ENCODE measurements around the gene PFKP. TPM values are rescaled to one million over a fixed set of nuclear protein-coding genes. Genes with fewer than 3 reads are reported as not detected.
A peak's percentile ranks its signal among the peaks of the same experiment; 100 is the strongest.

Gene PFKP
- total RNA-seq, 1 donor from 2014 or later, result 196 TPM

- no peak for FAIRE-seq
- Histone ChIP-seq H3K36me3 (ENCODE audit: control insufficient read depth, insufficient read depth, low read length) (no peaks in the 10 kb centered on the region), H3K27me3 (ENCODE audit: control insufficient read depth, insufficient read depth, low read length) (no peaks in the 10 kb centered on the region), H3K4me3 (ENCODE audit: low read depth, low read length) (no peak overlapping the region)
- DNase-seq (ENCODE audit: low read depth), result no peak
- TF ChIP-seq, protein P1, sequence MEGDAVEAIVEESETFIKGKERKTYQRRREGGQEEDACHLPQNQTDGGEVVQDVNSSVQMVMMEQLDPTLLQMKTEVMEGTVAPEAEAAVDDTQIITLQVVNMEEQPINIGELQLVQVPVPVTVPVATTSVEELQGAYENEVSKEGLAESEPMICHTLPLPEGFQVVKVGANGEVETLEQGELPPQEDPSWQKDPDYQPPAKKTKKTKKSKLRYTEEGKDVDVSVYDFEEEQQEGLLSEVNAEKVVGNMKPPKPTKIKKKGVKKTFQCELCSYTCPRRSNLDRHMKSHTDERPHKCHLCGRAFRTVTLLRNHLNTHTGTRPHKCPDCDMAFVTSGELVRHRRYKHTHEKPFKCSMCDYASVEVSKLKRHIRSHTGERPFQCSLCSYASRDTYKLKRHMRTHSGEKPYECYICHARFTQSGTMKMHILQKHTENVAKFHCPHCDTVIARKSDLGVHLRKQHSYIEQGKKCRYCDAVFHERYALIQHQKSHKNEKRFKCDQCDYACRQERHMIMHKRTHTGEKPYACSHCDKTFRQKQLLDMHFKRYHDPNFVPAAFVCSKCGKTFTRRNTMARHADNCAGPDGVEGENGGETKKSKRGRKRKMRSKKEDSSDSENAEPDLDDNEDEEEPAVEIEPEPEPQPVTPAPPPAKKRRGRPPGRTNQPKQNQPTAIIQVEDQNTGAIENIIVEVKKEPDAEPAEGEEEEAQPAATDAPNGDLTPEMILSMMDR (IDR thresholded peaks at IDR 0.05; ENCODE audit: insufficient read depth, low read length, severe bottlenecking), result no peak
Measured at GRCh38 chr10:3064423-3064822, 2.9 kb upstream of the PFKP start.

DNA sequence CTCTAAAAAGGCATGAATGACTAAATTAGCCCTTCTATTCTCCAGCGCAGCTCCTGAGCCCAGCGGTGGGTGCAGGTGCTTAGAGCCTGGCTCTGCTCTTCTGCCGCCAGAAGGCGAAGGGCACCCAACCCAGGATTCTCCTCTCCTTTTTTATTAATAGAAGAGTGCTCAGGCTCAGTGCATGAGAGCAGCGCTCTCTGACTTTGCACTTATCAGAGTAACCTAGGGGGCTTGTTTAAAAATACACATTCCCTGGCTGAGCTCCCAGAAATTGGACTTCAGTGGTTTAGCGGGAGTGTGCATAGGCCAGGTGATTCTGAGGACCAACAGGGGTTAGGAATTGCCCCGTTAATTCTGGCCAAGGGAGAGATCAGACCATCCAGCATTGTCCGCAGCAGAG lies 1.7 kb upstream of the PFKP start:
- DNase-seq (ENCODE audit: low read depth) (no peak), FAIRE-seq (no peak)
- Histone ChIP-seq H3K27me3 (ENCODE audit: control insufficient read depth, insufficient read depth, low read length) (no peaks in the 10 kb centered on the region), H3K36me3 (ENCODE audit: control insufficient read depth, insufficient read depth, low read length) (peaks cover 1% of the 10 kb centered on the region), H3K4me3 (ENCODE audit: low read depth, low read length) (no peak overlapping the region)
- TF ChIP-seq, protein P1 (IDR thresholded peaks at IDR 0.05; ENCODE audit: insufficient read depth, low read length, severe bottlenecking), result no peak

DNA sequence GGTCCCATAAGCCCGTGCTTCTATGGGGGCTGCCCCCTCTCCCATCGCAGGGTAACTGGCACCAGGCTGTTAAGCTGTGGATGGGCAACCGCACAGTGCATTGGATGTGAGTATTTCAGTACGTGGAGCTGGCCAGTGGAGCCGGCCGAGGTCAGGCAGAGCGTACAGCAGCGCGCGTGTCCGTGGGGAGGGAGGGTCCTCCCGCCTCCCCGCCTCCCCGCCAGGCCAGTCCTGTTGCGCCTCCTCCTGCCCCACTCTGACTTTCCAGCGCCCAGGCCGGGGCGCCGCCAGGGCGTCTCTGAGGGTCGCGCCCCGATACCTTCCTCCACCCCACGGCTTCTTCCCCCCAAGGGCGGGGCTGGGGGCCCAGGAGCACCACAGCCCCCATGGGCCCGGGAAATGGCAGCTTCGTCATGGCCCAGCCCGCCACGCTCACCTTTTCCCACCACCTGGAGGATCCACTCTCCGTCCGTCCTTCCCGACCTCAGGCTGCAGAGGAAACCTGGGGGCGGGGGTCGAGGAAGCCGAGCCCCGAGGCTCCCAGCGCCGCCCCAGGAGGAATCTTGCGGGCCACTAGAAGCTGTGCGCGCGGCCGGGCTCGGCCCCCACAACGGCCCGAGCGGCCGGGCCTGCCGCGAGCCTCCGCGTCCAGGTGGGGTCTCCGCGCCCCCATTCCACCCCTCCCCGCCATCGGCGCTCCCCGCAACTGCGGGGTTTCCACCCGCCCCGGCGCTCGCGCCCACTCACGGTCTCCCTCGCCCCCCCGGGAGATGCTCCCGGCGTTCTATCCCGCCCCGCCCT lies 831 bp upstream of the PFKP start:
- FAIRE-seq (no peak), DNase-seq (ENCODE audit: low read depth) (no peak)
- TF ChIP-seq, protein P1 (IDR thresholded peaks at IDR 0.05; ENCODE audit: insufficient read depth, low read length, severe bottlenecking), result no peak
- peaks cover 3% of the 10 kb centered on the region for H3K36me3 ChIP-seq (ENCODE audit: control insufficient read depth, insufficient read depth, low read length)
- H3K4me3 ChIP-seq (ENCODE audit: low read depth, low read length), result peak overlapping the region; percentile 84
- H3K27me3 ChIP-seq (ENCODE audit: control insufficient read depth, insufficient read depth, low read length), result no peaks in the 10 kb centered on the region

DNA sequence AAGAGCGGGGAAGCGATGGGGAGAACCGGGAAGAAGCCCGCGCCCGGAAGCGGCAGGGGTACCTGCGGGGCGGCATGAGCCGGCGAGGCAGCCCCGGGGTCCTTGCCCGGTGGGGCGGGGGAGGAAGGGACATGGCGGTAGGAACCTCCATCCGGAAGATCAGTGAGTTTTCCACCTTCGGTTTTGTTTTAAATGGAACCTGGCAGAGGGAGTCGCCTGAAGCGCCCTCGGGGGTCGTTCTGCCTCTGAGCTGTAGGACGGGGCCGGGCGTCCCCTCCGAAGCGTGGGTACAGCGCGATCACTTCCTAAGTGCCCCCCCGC lies 471 bp downstream of the PFKP start:
- DNase-seq (ENCODE audit: low read depth), result no peak
- peaks cover 5% of the 10 kb centered on the region for H3K36me3 ChIP-seq (ENCODE audit: control insufficient read depth, insufficient read depth, low read length)
- peak overlapping the region; percentile 84 for H3K4me3 ChIP-seq (ENCODE audit: low read depth, low read length)
- FAIRE-seq, result no peak
- no peaks in the 10 kb centered on the region for H3K27me3 ChIP-seq (ENCODE audit: control insufficient read depth, insufficient read depth, low read length)
- TF ChIP-seq, protein P1 (IDR thresholded peaks at IDR 0.05; ENCODE audit: insufficient read depth, low read length, severe bottlenecking), result no peak

DNA sequence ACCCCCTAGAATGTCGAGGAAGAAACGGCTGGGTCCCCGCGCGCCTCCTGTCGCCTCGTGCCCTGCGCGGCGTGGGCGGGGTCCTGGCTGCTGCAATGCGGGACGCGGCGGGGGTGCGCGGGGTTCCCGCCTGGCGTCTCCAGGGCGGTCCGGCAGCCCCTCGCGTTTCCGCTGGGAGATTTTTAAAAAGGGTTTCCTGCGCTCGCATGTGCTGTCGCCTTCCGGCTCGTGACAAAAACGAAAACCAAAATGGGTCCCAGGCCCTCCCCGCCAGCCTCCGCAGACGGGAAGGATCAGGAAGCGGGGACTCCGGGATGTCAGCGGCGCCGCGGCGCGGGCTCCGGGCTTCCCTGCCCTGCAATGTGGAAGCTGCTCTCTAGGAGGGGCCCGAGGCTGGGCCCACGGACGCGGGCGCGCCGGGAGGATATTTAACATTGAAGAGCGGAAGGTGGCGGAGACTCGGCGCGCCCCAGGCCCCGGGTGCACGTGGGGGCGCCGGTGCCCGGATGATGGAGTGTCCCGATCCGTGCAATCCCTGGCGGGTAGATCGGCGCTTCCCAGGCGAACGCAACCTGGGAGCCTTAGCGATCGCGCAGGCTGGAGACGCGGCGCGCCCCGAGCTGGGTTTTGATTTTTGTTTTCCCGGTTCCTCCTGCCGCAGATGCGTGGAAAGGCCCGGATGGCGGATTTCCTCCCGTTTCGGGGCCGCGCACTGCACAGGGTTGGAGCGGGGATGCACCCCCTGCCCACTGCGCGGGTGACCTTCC lies 1.0 kb downstream of the PFKP start:
- DNase-seq (ENCODE audit: low read depth) (no peak), FAIRE-seq (no peak)
- Histone ChIP-seq H3K36me3 (ENCODE audit: control insufficient read depth, insufficient read depth, low read length) (peaks cover 9% of the 10 kb centered on the region), H3K4me3 (ENCODE audit: low read depth, low read length) (peak overlapping the region; percentile 84), H3K27me3 (ENCODE audit: control insufficient read depth, insufficient read depth, low read length) (no peaks in the 10 kb centered on the region)
- TF ChIP-seq, protein P1 (IDR thresholded peaks at IDR 0.05; ENCODE audit: insufficient read depth, low read length, severe bottlenecking), result peak; percentile 34
